GM12874 (cell line): ENCODE data around the gene MTARC2.

Experiments
- TF ChIP-seq, protein P1 (sequence below): IDR thresholded peaks from 2 replicates; pipeline ENCODE4 v1.5.1; 2011; ENCODE audit warnings: low read depth, mild to moderate bottlenecking, control low read depth, low read length, moderate library complexity; ENCODE audit not compliant: insufficient read depth

Gene MTARC2

DNA sequence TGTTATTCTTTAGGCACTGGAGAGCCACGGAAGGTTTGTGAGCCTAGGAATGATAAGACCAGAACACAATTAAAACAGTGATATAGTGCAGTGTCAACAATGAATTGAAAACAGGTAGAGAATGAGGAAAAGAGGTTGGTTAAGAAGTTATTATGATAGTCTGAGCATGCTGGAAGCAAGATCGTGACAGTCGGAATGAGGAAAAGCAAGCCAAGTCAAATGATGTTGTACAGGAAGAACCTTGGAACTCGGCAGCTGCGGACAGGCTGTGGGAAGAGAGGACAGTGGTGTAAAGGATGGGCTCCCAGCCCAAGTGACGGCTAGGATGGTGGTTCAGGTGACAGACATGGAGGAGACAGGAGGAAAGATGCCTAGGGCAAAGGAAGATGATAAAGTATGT, 64.2 kb downstream of the MTARC2 start:
- TF ChIP-seq, protein P1, sequence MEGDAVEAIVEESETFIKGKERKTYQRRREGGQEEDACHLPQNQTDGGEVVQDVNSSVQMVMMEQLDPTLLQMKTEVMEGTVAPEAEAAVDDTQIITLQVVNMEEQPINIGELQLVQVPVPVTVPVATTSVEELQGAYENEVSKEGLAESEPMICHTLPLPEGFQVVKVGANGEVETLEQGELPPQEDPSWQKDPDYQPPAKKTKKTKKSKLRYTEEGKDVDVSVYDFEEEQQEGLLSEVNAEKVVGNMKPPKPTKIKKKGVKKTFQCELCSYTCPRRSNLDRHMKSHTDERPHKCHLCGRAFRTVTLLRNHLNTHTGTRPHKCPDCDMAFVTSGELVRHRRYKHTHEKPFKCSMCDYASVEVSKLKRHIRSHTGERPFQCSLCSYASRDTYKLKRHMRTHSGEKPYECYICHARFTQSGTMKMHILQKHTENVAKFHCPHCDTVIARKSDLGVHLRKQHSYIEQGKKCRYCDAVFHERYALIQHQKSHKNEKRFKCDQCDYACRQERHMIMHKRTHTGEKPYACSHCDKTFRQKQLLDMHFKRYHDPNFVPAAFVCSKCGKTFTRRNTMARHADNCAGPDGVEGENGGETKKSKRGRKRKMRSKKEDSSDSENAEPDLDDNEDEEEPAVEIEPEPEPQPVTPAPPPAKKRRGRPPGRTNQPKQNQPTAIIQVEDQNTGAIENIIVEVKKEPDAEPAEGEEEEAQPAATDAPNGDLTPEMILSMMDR: no peak

DNA sequence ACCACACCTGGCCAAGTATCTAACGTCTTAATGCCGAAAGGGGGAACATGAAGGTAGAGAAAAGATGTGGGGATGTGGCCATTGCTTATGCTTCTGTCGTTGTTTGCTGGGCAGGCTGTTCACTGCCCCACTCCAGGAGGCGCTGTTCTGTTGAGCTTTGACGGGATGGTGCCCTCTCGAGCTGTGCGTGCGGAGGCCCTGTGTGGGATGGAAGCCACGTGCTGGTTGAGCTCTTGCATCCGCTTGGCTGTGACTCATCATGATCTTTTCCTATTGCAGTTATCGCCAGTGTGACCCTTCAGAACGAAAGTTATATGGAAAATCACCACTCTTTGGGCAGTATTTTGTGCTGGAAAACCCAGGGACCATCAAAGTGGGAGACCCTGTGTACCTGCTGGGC, 64.9 kb downstream of the MTARC2 start:
- TF ChIP-seq, protein P1: 0 out of 2 replicates have a peak, but pooled peaks have one; percentile 16

DNA sequence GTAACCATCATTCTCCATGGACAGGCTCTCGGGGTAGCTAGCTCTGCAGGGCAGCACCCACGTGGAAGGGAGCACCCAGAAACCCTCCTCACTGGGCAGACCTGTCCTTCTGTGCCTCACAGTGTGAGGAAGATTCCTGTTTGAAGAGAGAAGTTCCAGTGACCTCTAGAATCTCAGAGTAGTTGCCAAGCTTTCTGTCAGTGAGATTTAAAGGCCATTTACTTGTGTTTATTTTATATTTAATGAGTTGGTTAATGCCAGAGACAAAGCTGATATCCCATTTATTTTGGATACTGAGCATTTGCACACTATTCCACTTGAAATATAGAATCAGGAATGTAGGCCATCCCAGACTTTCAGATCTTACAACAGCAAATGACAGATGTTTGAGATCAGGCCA, 67.3 kb downstream of the MTARC2 start:
- TF ChIP-seq, protein P1: no peak

GRCh38 chr1:220817907-220818306, 69.8 kb downstream of the MTARC2 start:
- TF ChIP-seq, protein P1: no peak

DNA sequence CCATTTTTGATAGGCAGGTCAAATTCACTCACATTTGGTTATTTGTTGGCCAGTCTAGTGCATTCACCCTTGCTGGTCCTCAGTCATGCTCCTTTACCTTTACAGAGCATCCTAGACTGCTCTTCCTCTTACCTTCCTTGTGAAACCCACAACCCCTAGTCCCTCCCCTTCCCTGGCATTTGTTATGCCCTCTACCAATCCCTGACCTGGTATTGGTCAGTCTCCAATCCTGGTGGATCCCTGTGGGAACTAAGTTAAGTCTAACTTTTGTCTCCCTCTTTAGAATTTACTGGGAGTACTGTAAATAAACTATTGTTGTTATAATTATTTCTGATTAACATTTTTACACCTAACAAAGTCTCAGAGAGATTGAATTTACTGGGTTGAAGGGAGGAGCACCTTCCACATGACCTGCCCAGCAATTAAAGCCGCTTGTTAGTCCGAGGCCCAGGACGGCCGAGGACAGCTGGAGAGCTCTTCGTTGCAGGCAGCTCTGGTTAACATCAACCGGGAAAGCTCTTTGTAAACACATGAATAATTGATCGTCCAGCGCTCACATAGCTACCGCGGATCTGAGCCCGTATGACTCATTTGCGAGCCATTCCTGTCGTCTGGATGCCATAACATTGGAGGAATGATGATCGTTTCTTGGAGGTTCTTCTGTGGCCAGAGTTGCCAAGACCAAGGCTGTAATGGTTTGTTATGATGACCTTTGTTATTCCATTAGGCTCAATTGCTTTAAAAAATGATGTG, 70.5 kb downstream of the MTARC2 start:
- TF ChIP-seq, protein P1: no peak

GRCh38 chr1:220819467-220820026, 71.4 kb downstream of the MTARC2 start:
- TF ChIP-seq, protein P1: no peak

GRCh38 chr1:220824031-220824989, 76.2 kb downstream of the MTARC2 start:
- TF ChIP-seq, protein P1: no peak
